Forelimb muscle (tissue), 1 donor: Measurements from ENCODE around the gene FBLN2. TPM values are rescaled to one million over a fixed set of nuclear protein-coding genes. Genes with fewer than 3 reads are reported as not detected.

Source experiments
- DNase-seq: peaks from one replicate; pipeline ENCODE4 v3.0.0-alpha.2; 2013; ENCODE audit warnings: low read depth
- polyA plus RNA-seq: library from polyadenylated mRNA; unstranded; fragments of 120-200 nt; gene quantifications from one replicate; pipeline ENCODE4 v1.2.1, GENCODE V29; 2013; ENCODE audit not compliant: insufficient read length

Gene FBLN2
- polyA plus RNA-seq, 1 donor = 35.1 TPM

GRCh38 chr3:13581485-13582365, 32.8 kb downstream of the FBLN2 start:
- no peak for DNase-seq

GRCh38 chr3:13582366-13583250, 33.7 kb downstream of the FBLN2 start:
- no peak for DNase-seq

GRCh38 chr3:13583251-13584180, 34.6 kb downstream of the FBLN2 start:
- DNase-seq = no peak

DNA sequence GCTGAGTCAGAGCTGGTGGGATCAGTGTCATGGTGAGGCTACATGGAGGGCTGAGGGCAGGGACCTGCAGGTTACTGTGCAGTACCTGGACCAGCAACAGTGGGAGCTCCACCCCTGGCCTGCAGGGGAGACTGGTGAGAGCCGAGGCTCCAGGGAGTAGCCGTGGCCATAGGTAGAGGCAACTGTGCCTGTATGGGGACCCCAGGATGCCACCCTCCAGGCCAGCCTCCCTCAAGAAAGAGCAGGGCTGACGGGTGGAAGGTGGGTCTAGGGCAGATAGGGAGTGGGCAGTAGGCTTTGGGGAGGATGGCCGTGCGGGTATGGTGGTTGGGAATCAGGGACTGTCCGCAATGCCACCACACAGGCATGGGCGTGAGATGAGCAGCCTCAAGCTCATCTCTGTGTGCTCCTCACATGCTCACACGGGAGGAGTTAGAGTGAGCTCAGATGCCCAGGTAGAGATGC, 35.5 kb downstream of the FBLN2 start:
- DNase-seq = no peak

- DNase-seq = no peak
Observed at GRCh38 chr3:13584901-13585300, 36.0 kb downstream of the FBLN2 start.

- DNase-seq = no peak
Observed at GRCh38 chr3:13587442-13587841, 38.5 kb downstream of the FBLN2 start.

DNA sequence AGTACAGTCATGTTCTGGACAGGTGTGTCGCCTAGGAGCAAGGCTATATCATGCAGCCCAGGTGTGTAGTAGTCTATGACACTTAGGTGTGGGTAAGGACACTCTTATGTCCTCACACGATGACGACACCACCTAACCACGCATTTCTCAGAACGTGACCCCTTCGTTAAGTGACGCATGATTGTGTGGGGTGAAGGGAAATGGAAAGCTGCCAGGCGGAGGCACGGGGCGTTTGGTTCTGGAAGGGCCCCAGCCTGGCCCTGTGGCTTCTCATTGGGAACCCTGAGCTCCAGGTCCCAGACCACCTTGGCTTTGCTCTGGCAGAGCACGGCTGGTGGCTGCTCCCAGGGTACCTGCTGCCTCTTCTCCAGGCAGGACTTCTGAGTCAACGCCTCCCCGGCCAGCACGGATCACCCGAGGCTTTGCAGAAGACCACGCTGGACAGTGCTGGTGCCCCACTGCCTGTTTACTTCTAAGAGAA, 39.3 kb downstream of the FBLN2 start:
- DNase-seq = no peak

DNA sequence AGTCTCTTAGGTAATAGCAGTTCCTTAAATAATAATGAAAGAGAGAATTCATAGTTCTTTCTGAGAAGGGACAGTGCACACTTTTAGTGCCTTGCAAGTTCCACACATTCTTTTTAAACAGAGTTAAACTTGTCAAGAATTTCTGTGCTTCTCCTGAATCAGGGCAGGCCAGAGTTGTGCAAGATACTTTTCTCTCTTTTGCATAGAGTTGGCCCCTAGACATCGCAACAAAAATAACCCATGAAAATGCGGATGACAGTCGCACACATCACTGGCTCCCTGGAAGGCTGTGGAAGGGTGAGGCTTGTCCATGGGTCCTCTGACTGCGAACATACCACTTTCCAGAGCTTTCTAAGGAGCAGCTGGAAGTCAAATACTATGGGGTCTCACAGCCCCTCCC, 40.1 kb downstream of the FBLN2 start:
- no peak for DNase-seq

DNA sequence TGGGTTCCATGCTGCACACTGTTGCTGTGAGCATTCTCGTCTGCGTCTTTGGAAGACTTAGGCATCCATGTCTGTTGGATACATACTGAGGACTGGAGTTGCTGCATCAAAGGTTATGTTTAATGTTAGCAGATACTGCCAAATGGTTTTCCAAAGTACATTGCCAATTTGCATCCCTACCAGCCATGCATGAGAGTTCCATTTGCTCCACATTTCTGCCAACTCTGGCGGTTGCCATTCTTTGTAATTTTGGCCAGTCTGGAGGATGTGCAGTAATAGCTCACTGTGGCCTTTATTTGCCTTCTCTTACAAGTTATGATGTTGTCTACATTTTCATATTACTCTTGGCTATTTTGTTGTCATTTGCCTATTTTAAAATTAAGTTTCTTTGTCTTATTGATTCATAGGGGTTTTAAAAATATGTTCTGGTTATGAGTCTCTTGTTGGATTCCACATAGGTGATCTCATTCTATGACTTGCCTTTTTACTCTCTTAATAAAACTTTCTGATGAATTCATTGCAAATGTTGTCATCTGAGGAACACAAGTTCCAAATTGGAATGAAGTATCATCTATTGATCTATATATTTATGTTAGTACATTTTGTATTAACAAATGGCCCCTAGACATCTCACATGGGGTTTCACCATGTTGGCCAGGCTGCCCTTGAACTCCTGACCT, 42.1 kb downstream of the FBLN2 start:
- DNase-seq = no peak

- DNase-seq = no peak
Observed at GRCh38 chr3:13593615-13594014, 44.7 kb downstream of the FBLN2 start.

DNA sequence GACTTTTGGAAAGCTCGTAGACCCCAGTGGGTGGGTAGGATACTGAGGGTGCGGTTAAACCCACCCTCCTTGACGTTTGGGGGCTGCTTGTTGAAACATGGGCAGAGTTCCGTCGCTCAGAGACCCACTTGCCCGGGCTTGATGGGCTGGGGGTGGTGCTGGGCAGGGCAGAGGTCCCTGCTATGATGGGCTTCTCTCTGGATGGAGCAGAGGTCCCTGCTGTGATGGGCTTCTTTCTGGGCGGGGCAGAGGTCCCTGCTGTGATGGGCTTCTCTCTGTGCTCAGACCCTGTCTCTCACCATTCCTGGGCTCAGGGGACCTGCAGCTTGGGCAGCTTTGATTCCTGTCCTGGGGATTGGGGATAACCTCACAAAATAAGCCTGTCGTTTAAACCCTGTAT, 45.2 kb downstream of the FBLN2 start:
- DNase-seq = no peak

DNA sequence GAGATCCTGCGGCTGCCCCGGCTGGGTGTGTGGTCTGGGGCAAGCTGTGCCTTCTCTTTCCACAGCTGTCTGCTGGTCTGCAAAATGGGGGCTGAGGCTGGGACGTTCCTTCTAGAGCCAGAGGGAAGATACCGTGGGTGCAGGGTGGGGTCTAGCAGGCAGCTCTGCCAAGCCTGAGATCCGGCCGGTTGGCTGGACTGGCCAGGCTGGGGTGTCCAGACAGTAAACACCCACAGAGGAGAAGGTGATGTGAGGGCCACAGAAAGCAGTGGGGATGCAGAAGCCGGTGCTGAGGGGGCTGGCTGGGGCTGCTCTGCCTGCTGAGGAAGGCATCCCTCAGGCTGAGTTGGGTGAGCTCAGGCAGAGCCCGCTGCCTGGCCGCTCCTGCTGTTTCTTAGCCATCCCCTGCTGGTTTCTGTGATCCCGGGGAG, 46.1 kb downstream of the FBLN2 start:
- DNase-seq = no peak

DNA sequence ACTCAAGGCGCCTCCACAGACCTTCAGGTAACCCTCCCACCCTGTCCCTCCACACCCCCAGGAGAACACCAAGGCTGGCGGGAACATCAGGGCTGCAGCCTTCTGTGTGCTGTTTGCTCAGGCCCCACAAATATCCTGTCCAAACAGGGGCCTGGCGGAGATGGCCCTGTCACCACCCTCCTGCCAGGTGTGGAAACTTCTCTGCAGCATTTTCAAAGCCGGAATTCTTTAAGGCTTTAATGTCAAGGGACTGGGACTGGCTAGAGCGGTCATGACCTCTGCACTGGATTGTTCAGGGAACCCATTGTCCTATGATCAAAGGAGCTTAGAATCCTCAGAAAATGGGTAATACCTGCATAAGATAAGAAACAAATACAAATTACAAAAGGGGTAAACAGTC, 46.6 kb downstream of the FBLN2 start:
- no peak for DNase-seq

DNA sequence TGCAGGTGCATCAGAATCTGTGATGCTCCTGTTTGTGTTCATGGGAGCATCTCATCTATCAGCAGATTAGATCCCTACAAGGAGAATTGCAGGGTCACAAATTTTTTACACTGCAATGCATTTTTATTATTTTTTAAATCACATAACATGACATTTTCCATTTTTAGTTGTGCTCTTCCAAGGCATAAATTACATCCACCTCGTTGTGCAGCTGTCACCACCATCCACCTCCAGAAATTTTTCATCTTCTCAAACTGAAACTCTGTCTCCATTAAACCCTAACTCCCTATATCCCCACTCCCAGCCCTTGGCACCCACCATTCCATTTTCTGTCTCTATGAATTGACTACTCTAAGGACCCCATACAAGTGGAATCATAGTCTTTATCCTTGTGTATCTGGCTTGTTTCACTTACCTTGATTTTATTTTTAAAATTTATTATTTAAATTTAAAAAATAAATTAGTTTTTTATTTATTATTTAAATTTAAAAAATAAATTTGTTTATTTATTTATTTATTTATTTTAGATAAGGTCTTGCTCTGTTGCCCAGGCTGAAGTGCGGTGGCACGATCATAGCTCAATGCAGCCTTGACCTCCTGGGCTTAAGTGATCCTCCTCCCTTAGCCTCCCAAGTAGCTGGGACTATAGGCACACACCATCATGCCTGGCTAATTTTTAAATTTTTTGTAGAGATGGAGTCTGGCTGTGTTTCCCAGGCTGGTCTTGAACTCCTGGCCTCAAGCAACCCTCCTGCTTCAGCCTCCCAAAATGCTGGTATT, 47.7 kb downstream of the FBLN2 start:
- DNase-seq = no peak

DNA sequence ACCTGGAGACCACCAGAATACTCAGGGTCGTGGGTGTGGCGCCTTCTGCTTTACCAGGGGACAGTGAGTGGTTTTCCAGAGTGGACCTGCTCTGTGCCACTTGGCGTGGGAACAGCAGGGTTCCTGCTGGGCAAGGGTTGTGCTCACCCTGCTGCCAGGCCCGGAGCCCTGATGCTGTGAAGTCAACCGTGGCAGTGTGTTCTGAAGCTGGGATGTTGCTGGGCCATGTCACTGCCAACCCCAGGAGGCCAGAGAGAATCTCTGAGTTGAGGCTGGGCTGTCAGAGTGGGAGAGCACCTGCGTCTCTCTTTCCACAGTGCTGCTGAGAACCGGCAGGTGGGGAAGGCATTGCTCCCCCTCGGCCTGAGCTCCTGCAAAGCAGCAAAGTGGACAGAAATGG, 48.7 kb downstream of the FBLN2 start:
- no peak for DNase-seq

GRCh38 chr3:13598201-13598600, 49.3 kb downstream of the FBLN2 start:
- DNase-seq = no peak

GRCh38 chr3:13598926-13599886, 50.3 kb downstream of the FBLN2 start:
- no peak for DNase-seq

- no peak for DNase-seq
Observed at GRCh38 chr3:13599887-13600450, 51.0 kb downstream of the FBLN2 start.
